AG04449 (cell line): ENCODE data around the gene ZNF576.

Experiments
- CTCF ChIA-PET: fragments of 350-600 bp; formaldehyde crosslinking; extraction: SDS; loops from one replicate; lab custom pipeline; 2021; ENCODE audit warnings: antibody characterized with exemption; lab: Yijun Ruan, JAX
- POLR2A ChIA-PET: fragments of 400-600, 350-600 bp; formaldehyde crosslinking; extraction: SDS; loops from one replicate; lab custom pipeline; 2020; ENCODE audit warnings: antibody characterized with exemption, inconsistent platforms; lab: Yijun Ruan, JAX
- DNase-seq: peaks from one replicate; pipeline ENCODE4 v3.0.0-alpha.2; 2010; ENCODE audit warnings: low read depth, low spot score
- H3K4me3 ChIP-seq: 2 replicates; pipeline ENCODE4 v1.5.1; 2011; ENCODE audit warnings: low read depth, mild to moderate bottlenecking, control low read depth, low read length
- TF ChIP-seq, protein P1 (sequence below): IDR thresholded peaks from one replicate; pipeline ENCODE4 v1.5.1; 2011; ENCODE audit warnings: mild to moderate bottlenecking, moderate library complexity, low read length, control low read depth, inconsistent platforms; ENCODE audit not compliant: insufficient read depth; ENCODE audit errors: missing control alignments

The ZNF576 gene

DNA sequence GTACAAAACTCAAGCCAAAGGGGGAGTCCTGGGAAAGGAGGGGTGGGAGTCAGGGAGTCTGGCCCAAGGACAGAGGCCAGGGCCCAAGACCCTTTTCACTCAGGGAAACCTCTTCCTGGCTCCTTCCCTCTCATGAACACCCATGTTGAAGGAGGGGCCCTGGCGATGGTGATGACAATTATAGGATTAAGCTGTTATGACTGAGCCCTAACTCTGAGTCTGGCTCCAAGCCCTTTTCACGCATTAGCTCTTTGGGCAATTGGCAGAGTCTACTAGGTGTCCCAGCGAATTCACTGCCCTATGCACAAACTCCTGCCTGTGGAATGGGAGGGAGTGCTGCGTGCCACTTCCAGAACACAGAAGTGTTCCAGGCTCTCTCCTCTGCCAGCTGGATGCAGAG lies 42.7 kb upstream of the ZNF576 start:
- no peak overlapping the region for H3K4me3 ChIP-seq
- CTCF ChIA-PET, result interaction anchor here (0.8 to 10.5 kb wide), 14 partner anchors 10 to 266 kb away, joined by 3 to 208 read pairs (median 10); partner anchors contain the start of genes IRGQ, PINLYP, XRCC1 and ZNF575
- POLR2A ChIA-PET, result no interaction called here
- DNase-seq, result no peak
- TF ChIP-seq, protein P1, sequence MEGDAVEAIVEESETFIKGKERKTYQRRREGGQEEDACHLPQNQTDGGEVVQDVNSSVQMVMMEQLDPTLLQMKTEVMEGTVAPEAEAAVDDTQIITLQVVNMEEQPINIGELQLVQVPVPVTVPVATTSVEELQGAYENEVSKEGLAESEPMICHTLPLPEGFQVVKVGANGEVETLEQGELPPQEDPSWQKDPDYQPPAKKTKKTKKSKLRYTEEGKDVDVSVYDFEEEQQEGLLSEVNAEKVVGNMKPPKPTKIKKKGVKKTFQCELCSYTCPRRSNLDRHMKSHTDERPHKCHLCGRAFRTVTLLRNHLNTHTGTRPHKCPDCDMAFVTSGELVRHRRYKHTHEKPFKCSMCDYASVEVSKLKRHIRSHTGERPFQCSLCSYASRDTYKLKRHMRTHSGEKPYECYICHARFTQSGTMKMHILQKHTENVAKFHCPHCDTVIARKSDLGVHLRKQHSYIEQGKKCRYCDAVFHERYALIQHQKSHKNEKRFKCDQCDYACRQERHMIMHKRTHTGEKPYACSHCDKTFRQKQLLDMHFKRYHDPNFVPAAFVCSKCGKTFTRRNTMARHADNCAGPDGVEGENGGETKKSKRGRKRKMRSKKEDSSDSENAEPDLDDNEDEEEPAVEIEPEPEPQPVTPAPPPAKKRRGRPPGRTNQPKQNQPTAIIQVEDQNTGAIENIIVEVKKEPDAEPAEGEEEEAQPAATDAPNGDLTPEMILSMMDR, result no peak

DNA sequence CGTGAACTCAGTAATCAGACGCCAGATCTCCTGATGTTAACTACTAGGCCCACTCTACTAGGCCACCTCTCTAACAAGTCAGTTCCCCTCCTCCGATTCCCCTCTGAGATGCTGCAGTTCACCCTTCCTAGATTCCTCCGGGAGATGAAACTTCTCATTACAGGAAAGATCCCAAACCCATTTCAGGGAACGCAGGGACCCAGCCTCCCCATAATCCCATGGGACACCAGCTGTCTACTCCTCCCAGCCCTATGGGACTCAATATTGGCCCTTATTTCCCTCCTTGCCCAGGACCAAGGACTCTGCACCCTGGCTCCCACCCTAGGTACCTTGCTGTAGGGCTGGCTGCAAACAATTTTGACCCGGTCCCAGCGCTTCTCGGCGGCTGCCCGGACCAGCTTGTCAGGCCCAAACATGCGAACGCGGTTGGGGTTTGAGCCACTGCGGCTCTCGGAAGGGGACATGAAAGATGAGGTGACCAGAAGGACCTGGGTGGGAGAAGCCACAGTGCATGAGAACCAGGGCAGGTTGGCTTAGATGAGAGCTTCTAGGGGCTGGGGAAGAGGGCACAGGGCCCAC lies 42.0 kb upstream of the ZNF576 start:
- CTCF ChIA-PET, result interaction anchor here (0.8 to 10.5 kb wide), 33 partner anchors 9 to 265 kb away, joined by 3 to 208 read pairs (median 5); partner anchors contain the start of genes IRGQ, PINLYP, PLAUR and XRCC1
- POLR2A ChIA-PET, result interaction anchor here (1.1 kb wide), 1 partner anchor 42 kb away, joined by 4 read pairs; the partner anchor contains the start of genes IRGQ and ZNF576
- TF ChIP-seq, protein P1, result no peak
- H3K4me3 ChIP-seq, result no peak overlapping the region
- DNase-seq, result no peak

DNA sequence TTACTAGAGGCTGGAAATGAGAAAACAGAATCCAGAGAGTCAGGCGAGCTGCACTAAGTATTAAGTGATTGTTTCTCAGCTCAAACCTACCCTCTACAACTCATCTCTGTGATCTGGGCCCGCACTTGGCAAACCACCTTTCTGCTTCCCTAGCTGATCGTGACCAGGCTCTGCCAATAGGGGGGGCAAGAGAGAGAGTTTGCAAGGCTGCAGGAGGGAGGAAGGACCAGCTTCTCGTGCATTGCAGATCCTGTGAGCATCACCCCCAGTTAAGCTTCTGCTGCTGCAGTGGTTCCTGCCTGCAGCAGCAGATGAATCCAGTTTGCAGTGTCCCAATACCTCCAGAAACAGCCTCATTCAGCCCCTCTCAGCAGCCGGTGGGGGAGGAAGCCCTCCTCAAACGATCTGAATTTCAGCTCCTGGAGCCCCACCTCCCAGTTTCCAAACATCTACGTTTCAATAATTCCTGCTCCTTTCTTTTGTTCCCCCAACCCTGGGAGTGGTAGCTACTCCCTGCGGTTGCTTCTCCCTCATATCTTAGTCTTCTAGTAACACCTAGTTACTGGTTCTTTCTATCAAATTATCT lies 41.1 kb upstream of the ZNF576 start:
- no peak overlapping the region for H3K4me3 ChIP-seq
- DNase-seq, result peak; percentile 17
- TF ChIP-seq, protein P1, result peak; percentile 91
- CTCF ChIA-PET, result interaction anchor here (0.8 to 10.5 kb wide), 32 partner anchors 8 to 255 kb away, joined by 3 to 208 read pairs (median 6); partner anchors contain the start of genes IRGQ, PINLYP, PLAUR and XRCC1
- POLR2A ChIA-PET, result interaction anchor here (1.1 kb wide), 1 partner anchor 41 kb away, joined by 4 read pairs; the partner anchor contains the start of genes IRGQ and ZNF576

DNA sequence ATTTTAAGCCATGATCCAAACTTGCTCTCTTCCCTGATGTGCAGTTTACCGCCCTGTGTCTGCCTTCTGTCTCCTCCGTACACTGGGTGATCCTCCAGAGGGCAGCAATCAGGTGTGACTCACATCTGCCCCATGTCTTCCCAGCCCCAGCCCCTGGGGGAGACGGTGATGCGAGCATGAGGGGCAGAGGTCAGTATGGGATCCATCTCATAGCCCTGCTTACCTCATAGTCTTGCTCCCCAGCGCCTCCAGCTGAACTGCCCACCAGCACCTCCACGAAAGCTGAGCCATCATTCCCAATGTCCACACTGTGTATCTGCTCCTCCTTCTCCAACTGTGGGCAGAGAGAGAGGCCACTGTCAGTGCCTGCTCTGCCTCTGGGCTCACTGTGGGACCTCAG lies 35.7 kb upstream of the ZNF576 start:
- POLR2A ChIA-PET, result no interaction called here
- no peak for DNase-seq
- CTCF ChIA-PET, result interaction anchor here (0.6 to 10.5 kb wide), 4 partner anchors 7 to 39 kb away, joined by 3 to 208 read pairs (median 25); partner anchors contain the start of genes IRGQ and ZNF575
- H3K4me3 ChIP-seq, result no peak overlapping the region
- TF ChIP-seq, protein P1, result no peak

DNA sequence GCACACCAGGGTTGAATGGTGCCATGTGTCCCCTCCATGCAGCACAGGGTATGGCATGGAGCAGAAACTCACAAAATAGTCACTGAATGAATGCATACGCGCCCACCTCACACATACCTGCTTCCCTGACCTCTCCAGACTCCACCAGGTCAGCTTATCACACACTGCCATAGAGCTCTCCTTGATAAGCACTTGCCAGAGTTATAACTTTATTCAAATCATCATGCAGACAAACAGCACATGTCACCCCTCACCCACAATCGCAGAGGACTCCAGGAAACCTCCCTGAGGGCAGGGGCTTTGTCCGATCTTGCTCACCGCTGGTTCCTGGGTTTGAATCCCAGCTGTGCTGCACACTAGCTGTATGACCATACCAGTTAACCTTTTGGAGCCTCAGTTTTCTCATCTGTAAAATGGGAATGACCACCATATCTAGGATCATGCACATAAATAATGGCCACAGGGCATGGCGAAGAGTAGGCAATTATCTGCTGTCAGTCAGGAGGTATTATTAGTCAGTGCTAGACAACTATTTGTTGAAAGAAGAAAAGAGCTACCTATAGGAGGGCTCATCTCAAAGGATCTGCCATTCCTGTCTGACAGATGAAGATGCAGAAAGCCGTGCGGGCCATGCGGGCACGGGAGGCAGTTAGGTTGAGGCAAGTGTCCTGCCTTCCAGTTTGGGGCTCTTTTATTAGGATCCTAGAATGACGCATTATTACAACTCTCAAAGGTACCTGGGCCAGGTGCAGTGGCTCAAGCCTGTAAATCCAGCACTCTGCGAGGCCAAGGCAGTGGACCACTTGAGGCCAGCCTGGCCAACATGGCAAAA lies 35.0 kb upstream of the ZNF576 start:
- ChIA-PET POLR2A (no interaction called here), CTCF (interaction anchor here (0.6 to 10.5 kb wide), 4 partner anchors 7 to 38 kb away, joined by 3 to 208 read pairs (median 25); partner anchors contain the start of genes IRGQ and ZNF575)

More for the DNA sequence above, 35.0 kb upstream of the ZNF576 start:
- no peak for DNase-seq
- TF ChIP-seq, protein P1, result no peak
- H3K4me3 ChIP-seq, result no peak overlapping the region
